MM.1S (cell line): ENCODE data around the gene MUC20.

Experiments
- DNase-seq: peaks from one replicate; pipeline ENCODE4 v3.0.0-alpha.2; 2015
- H2AFZ ChIP-seq: fragments of 300-600 bp; sonication (generic); 2 replicates; pipeline ENCODE4 v1.6.0; 2016; ENCODE audit warnings: antibody characterized with exemption, low read length
- H3F3A ChIP-seq: fragments of 300-600 bp; sonication (generic); 2 replicates; pipeline ENCODE4 v1.6.1; 2016; ENCODE audit warnings: mild to moderate bottlenecking, antibody characterized with exemption, low read length, moderate library complexity, mixed read lengths; ENCODE audit not compliant: insufficient read depth
- H3K27ac ChIP-seq: fragments of 300-600 bp; sonication (generic); 2 replicates; pipeline ENCODE4 v1.5.1; 2016; ENCODE audit warnings: mild to moderate bottlenecking, low read length
- H3K27me3 ChIP-seq: fragments of 300-600 bp; sonication (generic); replicated peaks from 2 replicates; pipeline ENCODE4 v1.6.0; 2016; ENCODE audit warnings: low read length; ENCODE audit not compliant: insufficient read depth
- H3K36me3 ChIP-seq: fragments of 300-600 bp; sonication (generic); replicated peaks from 2 replicates; pipeline ENCODE4 v1.6.1; 2016; ENCODE audit warnings: mild to moderate bottlenecking, low read length, mixed read lengths; ENCODE audit not compliant: insufficient read depth
- H3K4me1 ChIP-seq: fragments of 300-600 bp; sonication (generic); 2 replicates; pipeline ENCODE4 v1.6.1; 2016; ENCODE audit warnings: low read length, mixed read lengths
- H3K4me2 ChIP-seq: fragments of 300-600 bp; sonication (generic); 2 replicates; pipeline ENCODE4 v1.6.0; 2016; ENCODE audit warnings: low read depth, low read length
- H3K4me3 ChIP-seq: fragments of 300-600 bp; sonication (generic); 2 replicates; pipeline ENCODE4 v1.5.1; 2016; ENCODE audit warnings: low read length, mixed read lengths
- H3K79me2 ChIP-seq: fragments of 300-600 bp; sonication (generic); 2 replicates; pipeline ENCODE4 v1.6.1; 2016; ENCODE audit warnings: mixed run types, low read length, mixed read lengths
- H3K9ac ChIP-seq: fragments of 300-600 bp; sonication (generic); 2 replicates; pipeline ENCODE4 v1.6.1; 2016; ENCODE audit warnings: low read length, mixed read lengths
- H3K9me2 ChIP-seq: fragments of 300-600 bp; sonication (generic); replicated peaks from 2 replicates; pipeline ENCODE4 v1.6.1; 2016; ENCODE audit warnings: mild to moderate bottlenecking, low read length, mixed read lengths; ENCODE audit not compliant: insufficient read depth
- H3K9me3 ChIP-seq: fragments of 300-600 bp; sonication (generic); replicated peaks from 2 replicates; pipeline ENCODE4 v1.6.1; 2016; ENCODE audit warnings: mild to moderate bottlenecking, low read length, mixed read lengths; ENCODE audit not compliant: insufficient read depth
- H4K20me1 ChIP-seq: fragments of 300-600 bp; sonication (generic); 2 replicates; pipeline ENCODE4 v1.6.1; 2016; ENCODE audit warnings: mild to moderate bottlenecking, low read length, moderate library complexity, mixed read lengths; ENCODE audit not compliant: insufficient read depth
- CTCF ChIP-seq: fragments of 300-600 bp; sonication (generic); IDR thresholded peaks from 2 replicates; pipeline ENCODE4 v1.5.1; 2016; ENCODE audit warnings: antibody characterized with exemption, low read length, mixed read lengths
- EZH2 ChIP-seq: fragments of 300-600 bp; sonication (generic); optimal IDR thresholded peaks from 2 replicates; pipeline ENCODE3; 2017; ENCODE audit warnings: low read depth, mild to moderate bottlenecking, antibody characterized with exemption, low read length, mixed read lengths
- EZH2phosphoT487 ChIP-seq: fragments of 300-600 bp; sonication (generic); IDR thresholded peaks from 2 replicates; pipeline ENCODE4 v1.6.1; 2018; ENCODE audit warnings: antibody characterized with exemption, low read length

MUC20 gene

GRCh38 chr3:195766671-195767070 lies 45.9 kb downstream of the MUC20 start:
- no peak for DNase-seq
- H3K4me1 ChIP-seq = no peaks in the 10 kb centered on the region
- H3K4me3 ChIP-seq = no peak overlapping the region
- no peaks in the 10 kb centered on the region for H3K79me2 ChIP-seq
- no peaks in the 10 kb centered on the region for H3K36me3 ChIP-seq
- H2AFZ ChIP-seq = no peak overlapping the region
- no peak overlapping the region for H3K9ac ChIP-seq
- TF ChIP-seq CTCF (no peak), EZH2phosphoT487 (no peak), EZH2 (no peak)
- H3K9me3 ChIP-seq = no peaks in the 10 kb centered on the region
- peaks cover 70% of the 10 kb centered on the region for H3K27me3 ChIP-seq
- H3K27ac ChIP-seq = no peak overlapping the region
- no peaks in the 10 kb centered on the region for H3F3A ChIP-seq
- no peaks in the 10 kb centered on the region for H4K20me1 ChIP-seq
- H3K4me2 ChIP-seq = no peak overlapping the region
- no peaks in the 10 kb centered on the region for H3K9me2 ChIP-seq

GRCh38 chr3:195767792-195768191 lies 47.0 kb downstream of the MUC20 start:
- no peaks in the 10 kb centered on the region for H3K36me3 ChIP-seq
- H3K79me2 ChIP-seq = no peaks in the 10 kb centered on the region
- H3K9me3 ChIP-seq = no peaks in the 10 kb centered on the region
- H4K20me1 ChIP-seq = no peaks in the 10 kb centered on the region
- TF ChIP-seq EZH2phosphoT487 (no peak), CTCF (no peak), EZH2 (no peak)
- no peak for DNase-seq
- H3K4me2 ChIP-seq = no peak overlapping the region
- H3K9me2 ChIP-seq = no peaks in the 10 kb centered on the region
- H2AFZ ChIP-seq = no peak overlapping the region
- H3K27me3 ChIP-seq = peaks cover 74% of the 10 kb centered on the region
- no peak overlapping the region for H3K27ac ChIP-seq
- no peaks in the 10 kb centered on the region for H3F3A ChIP-seq
- H3K4me1 ChIP-seq = no peaks in the 10 kb centered on the region
- no peak overlapping the region for H3K4me3 ChIP-seq
- no peak overlapping the region for H3K9ac ChIP-seq

- Histone ChIP-seq H3K4me1 (no peaks in the 10 kb centered on the region), H3K9me2 (no peaks in the 10 kb centered on the region), H3K4me2 (no peak overlapping the region), H2AFZ (no peak overlapping the region), H3K9me3 (no peaks in the 10 kb centered on the region), H4K20me1 (no peaks in the 10 kb centered on the region), H3K36me3 (no peaks in the 10 kb centered on the region), H3K27me3 (peaks cover 68% of the 10 kb centered on the region), H3K9ac (no peak overlapping the region), H3K4me3 (no peak overlapping the region), H3K79me2 (no peaks in the 10 kb centered on the region), H3F3A (no peaks in the 10 kb centered on the region), H3K27ac (no peak overlapping the region)
- TF ChIP-seq CTCF (no peak), EZH2phosphoT487 (no peak), EZH2 (no peak)
- no peak for DNase-seq
Measured at GRCh38 chr3:195768414-195768813, 47.6 kb downstream of the MUC20 start.
